Measurements from ENCODE around the gene CAD.

CAD gene

GRCh38 chr2:27231921-27232320 is 14.8 kb downstream of the CAD start:
- DNase-seq = no peak

GRCh38 chr2:27233341-27233740 is 16.2 kb downstream of the CAD start:
- DNase-seq = no peak

GRCh38 chr2:27236136-27236535 is 19.0 kb downstream of the CAD start:
- DNase-seq = no peak

GRCh38 chr2:27236626-27237025 is 19.5 kb downstream of the CAD start:
- no peak for DNase-seq

- DNase-seq = no peak
Measured at GRCh38 chr2:27237341-27237945, 20.3 kb downstream of the CAD start.

- no peak for DNase-seq
Measured at GRCh38 chr2:27238976-27239375, 21.8 kb downstream of the CAD start.

- DNase-seq = no peak
Measured at GRCh38 chr2:27240406-27240805, 23.2 kb downstream of the CAD start.

- DNase-seq = no peak
Measured at GRCh38 chr2:27241761-27242613, 24.8 kb downstream of the CAD start.

GRCh38 chr2:27242614-27242951 is 25.4 kb downstream of the CAD start:
- no peak for DNase-seq

- no peak for DNase-seq
Measured at GRCh38 chr2:27243391-27244130, 26.4 kb downstream of the CAD start.

GRCh38 chr2:27245116-27245515 is 27.9 kb downstream of the CAD start:
- DNase-seq = no peak

GRCh38 chr2:27245626-27246025 is 28.5 kb downstream of the CAD start:
- no peak for DNase-seq

- DNase-seq = no peak
Measured at GRCh38 chr2:27247893-27248292, 30.7 kb downstream of the CAD start.

GRCh38 chr2:27249159-27249890 is 32.2 kb downstream of the CAD start:
- DNase-seq = no peak

- no peak for DNase-seq
Measured at GRCh38 chr2:27249891-27250651, 32.9 kb downstream of the CAD start.

- DNase-seq = no peak
Measured at GRCh38 chr2:27250652-27251379, 33.6 kb downstream of the CAD start.

- DNase-seq = no peak
Measured at GRCh38 chr2:27251766-27252165, 34.6 kb downstream of the CAD start.

- no peak for DNase-seq
Measured at GRCh38 chr2:27255187-27255586, 38.0 kb downstream of the CAD start.

- no peak for DNase-seq
Measured at GRCh38 chr2:27255660-27256059, 38.5 kb downstream of the CAD start.

GRCh38 chr2:27256855-27257454 is 39.8 kb downstream of the CAD start:
- DNase-seq = no peak

- DNase-seq = no peak
Measured at GRCh38 chr2:27258051-27258450, 40.9 kb downstream of the CAD start.
